Naive thymus-derived CD8-positive, alpha-beta T cell (primary cell): Measurements from ENCODE around the gene CMIP. TPM values are rescaled to one million over a fixed set of nuclear protein-coding genes. Genes with fewer than 3 reads are reported as not detected.

ENCODE experiments used
- ATAC-seq, 2 donors: fragments of 150-1000 bp; cut with Tn5 transposase in 1 of 2; sonication (Bioruptor Pico), chemical (Tn5 transposase) in 1 of 2; 1 replicate in 1 of 2; 2 replicates in 1 of 2; pipeline ENCODE4 v1.10.0; 2021; ENCODE audit warnings: mild to moderate bottlenecking in 2 of 2, moderate library complexity in 2 of 2
- POLR2A ChIA-PET: fragments of 350-600 bp; sonication (Branson Sonifier 250); formaldehyde crosslinking; loops from one replicate; lab custom pipeline; 2021; ENCODE audit warnings: antibody characterized with exemption; lab: Charles Lee
- DNase-seq, 10 donors: peaks; one replicate each; pipeline versions ENCODE4 v3.0.0 to v3.0.0-alpha.2; 2020 to 2022
- H3K27ac Mint-ChIP-seq, 10 donors: one replicate each; pipeline ENCODE4 v1.8.0; 2020 to 2022; ENCODE audit warnings: mild to moderate bottlenecking in 10 of 10, mixed read lengths in 10 of 10, moderate library complexity in 4 of 10, inconsistent platforms in 1 of 10
- H3K27me3 Mint-ChIP-seq, 5 donors: one replicate each; pipeline ENCODE4 v1.8.0; 2021 to 2022; ENCODE audit warnings: mixed read lengths in 5 of 5
- H3K36me3 Mint-ChIP-seq, 3 donors: one replicate each; pipeline ENCODE4 v1.8.0; 2020 to 2022; ENCODE audit warnings: mixed read lengths in 3 of 3, mild to moderate bottlenecking in 2 of 3, inconsistent platforms in 1 of 3
- H3K4me1 Mint-ChIP-seq, 4 donors: one replicate each; pipeline ENCODE4 v1.8.0; 2021 to 2022; ENCODE audit warnings: mixed read lengths in 4 of 4
- H3K4me3 Mint-ChIP-seq, 10 donors: one replicate each; pipeline ENCODE4 v1.8.0; 2020 to 2022; ENCODE audit warnings: mild to moderate bottlenecking in 10 of 10, mixed read lengths in 10 of 10, moderate library complexity in 6 of 10, inconsistent platforms in 1 of 10
- H3K9me3 Mint-ChIP-seq, 9 donors: one replicate each; pipeline ENCODE4 v1.8.0; 2020 to 2022; ENCODE audit warnings: mixed read lengths in 9 of 9, mild to moderate bottlenecking in 3 of 9, inconsistent platforms in 1 of 9, moderate library complexity in 1 of 9
- polyA plus RNA-seq, 3 donors: library from polyadenylated mRNA; unstranded; fragments of 300-500 nt; fragmentation: Illumina TruSeq; gene quantifications; one replicate each; pipeline ENCODE4 v1.2.3, GENCODE V29; 2021
- total RNA-seq, 8 experiments: library from RNA in 2 of 8; stranded (reverse) in 2 of 8; gene quantifications; one replicate each; pipeline ENCODE4 v1.2.3 and lab custom pipeline; 2021 to 2026

The CMIP gene
- total and polyA plus RNA-seq, 5 experiments from 2014 or later = 0.31 to 41.5 (median 1.3) TPM

DNA sequence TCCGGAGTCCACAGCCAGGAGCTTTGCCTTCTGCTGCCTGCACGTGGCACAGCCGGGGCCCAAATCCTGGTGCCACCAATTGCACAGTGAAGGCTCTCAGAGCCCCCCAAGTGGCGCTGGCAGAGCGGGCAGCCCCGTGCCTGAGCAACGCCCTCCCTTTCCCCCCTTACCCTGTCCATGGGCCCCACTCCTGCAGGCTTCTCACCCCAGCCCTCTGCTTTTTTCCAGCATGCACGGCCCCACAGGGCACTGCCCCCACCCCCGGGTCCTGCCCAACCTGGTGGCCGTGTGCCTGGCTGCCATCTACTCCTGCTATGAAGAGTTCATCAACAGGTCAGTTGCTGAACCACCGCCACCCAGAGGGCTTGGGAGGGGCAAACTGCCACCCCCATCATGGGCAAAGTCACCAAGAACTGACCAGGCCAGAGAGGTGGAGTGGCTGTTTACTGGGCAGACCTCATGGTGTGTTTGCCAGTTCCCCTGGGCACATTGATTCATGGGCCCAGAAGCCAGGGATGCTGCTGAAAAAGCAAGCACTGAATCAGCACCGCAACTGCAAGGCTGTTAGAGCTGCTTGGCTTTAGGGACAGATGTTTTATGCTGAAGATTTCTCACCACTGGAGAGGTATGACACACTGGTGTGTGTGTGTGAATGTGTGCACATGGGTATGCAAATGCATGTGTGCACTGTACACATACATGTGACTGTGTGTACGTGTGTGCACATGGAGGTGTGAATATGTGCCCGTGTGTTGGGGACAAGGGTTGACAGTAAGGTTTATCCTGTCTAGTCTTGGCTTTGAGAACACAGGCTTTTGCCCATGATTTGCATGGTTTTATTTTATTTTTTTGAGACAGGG is 227.4 kb downstream of the CMIP start:
- peak overlapping the region in 2 of 10 donors; percentile 53 to 78 for H3K27ac Mint-ChIP-seq
- POLR2A ChIA-PET = no interaction called here
- H3K4me1 Mint-ChIP-seq = peaks cover 0 to 5% (median 0%) of the 10 kb centered on the region in 4 donors
- peaks cover 0 to 2% (median 0%) of the 10 kb centered on the region in 9 donors for H3K9me3 Mint-ChIP-seq
- ATAC-seq (no peak), DNase-seq (no peak)
- no peaks in the 10 kb centered on the region for H3K27me3 Mint-ChIP-seq
- peaks cover 0 to 55% (median 16%) of the 10 kb centered on the region in 3 donors for H3K36me3 Mint-ChIP-seq
- H3K4me3 Mint-ChIP-seq = no peak overlapping the region

DNA sequence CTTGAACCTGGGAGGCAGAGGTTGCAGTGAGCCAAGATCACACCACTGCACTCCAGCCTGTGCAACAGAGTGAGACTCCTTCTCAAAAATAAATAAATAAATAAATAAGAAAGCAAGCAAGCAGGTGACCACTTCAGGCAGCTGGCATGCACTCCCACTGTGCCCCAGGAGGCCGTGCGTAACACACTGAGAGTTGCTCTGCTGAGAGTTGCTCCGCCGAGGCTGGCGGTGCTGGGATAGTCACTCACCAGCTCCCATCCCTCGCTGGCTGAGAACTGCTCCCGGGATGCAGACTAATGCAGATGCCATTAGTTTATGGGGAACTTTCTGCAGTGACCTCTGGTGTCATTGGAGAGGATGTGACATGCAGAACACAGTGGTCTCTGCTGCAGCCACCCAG is 228.8 kb downstream of the CMIP start:
- POLR2A ChIA-PET = no interaction called here
- H3K4me3 Mint-ChIP-seq = no peak overlapping the region
- peaks cover 0 to 64% (median 23%) of the 10 kb centered on the region in 3 donors for H3K36me3 Mint-ChIP-seq
- H3K27me3 Mint-ChIP-seq = no peaks in the 10 kb centered on the region
- no peak for DNase-seq
- H3K9me3 Mint-ChIP-seq = peaks cover 0 to 2% (median 0%) of the 10 kb centered on the region in 9 donors
- peaks cover 0 to 5% (median 2%) of the 10 kb centered on the region in 4 donors for H3K4me1 Mint-ChIP-seq
- ATAC-seq = no peak
- H3K27ac Mint-ChIP-seq = peak overlapping the region in 1 of 10 donors; percentile 50

DNA sequence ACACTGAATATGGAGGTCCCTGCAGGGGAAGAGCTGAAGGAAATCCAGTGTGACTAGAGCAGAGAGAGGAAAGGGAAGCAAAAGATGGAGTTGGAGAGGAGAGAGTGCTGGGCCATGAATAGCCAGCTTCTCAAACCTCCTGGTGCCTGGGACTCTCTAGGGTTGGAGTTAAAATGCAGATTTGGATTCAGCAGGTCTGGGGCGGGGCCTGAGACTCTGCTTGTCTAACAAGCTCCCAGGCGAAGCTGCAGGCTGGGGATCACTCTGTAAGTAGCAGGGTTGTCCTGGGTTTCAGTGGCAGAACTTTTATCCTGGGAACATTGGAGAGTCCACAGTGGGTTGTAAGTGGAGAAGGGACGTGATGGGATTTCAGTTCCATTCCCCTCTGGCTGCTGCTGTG is 231.1 kb downstream of the CMIP start:
- H3K4me3 Mint-ChIP-seq = no peak overlapping the region
- POLR2A ChIA-PET = no interaction called here
- ATAC-seq (no peak), DNase-seq (no peak)
- H3K27ac Mint-ChIP-seq = peak overlapping the region in 1 of 10 donors; percentile 62
- H3K27me3 Mint-ChIP-seq = no peaks in the 10 kb centered on the region
- H3K9me3 Mint-ChIP-seq = no peaks in the 10 kb centered on the region
- peaks cover 0 to 11% (median 6%) of the 10 kb centered on the region in 4 donors for H3K4me1 Mint-ChIP-seq
- peaks cover 5 to 68% (median 19%) of the 10 kb centered on the region in 3 donors for H3K36me3 Mint-ChIP-seq

DNA sequence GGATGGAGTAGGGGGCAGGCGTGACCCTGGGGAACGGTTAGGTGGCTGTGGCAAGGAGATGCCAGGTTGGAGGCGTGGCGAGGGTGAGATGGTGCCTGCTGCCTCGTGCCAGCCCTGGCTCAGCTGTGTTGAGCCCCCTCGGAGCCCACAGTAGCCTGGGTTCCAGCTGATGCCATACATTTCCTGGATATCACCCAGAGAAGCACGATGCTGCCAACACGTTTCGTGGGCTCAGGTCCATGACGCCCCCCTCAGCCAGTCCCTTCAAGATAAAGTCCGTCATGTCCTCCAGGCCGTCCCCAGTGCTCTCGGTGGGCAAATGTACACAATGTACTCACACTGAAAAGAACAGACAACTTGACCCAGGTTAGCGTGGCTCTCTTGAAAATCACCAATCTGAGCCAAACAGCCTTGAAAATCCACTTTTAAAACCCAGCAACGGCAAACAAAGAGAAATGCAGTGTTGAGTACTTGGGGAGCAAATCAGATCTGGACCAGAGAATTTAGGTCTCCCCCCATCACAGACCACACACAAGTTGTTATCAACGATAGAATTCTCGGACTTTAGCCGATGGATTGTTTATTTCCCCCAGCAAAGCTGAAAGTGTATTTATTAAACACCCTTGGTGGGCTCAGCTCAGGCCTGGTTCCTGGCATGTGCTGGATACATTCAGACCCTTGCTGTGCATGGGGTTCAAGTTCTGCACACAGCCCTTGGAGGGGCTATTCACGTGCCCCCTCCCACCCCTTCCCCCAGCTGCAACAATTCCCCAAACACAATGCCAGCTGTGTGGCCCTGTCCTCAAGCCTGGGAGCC is 231.7 kb downstream of the CMIP start:
- POLR2A ChIA-PET = no interaction called here
- DNase-seq (no peak), ATAC-seq (no peak)
- H3K27ac Mint-ChIP-seq = peak overlapping the region in 1 of 10 donors; percentile 88
- H3K9me3 Mint-ChIP-seq = no peaks in the 10 kb centered on the region
- no peak overlapping the region for H3K4me3 Mint-ChIP-seq
- peaks cover 5 to 68% (median 17%) of the 10 kb centered on the region in 3 donors for H3K36me3 Mint-ChIP-seq
- H3K4me1 Mint-ChIP-seq = peaks cover 0 to 15% (median 7%) of the 10 kb centered on the region in 4 donors
- no peaks in the 10 kb centered on the region for H3K27me3 Mint-ChIP-seq

DNA sequence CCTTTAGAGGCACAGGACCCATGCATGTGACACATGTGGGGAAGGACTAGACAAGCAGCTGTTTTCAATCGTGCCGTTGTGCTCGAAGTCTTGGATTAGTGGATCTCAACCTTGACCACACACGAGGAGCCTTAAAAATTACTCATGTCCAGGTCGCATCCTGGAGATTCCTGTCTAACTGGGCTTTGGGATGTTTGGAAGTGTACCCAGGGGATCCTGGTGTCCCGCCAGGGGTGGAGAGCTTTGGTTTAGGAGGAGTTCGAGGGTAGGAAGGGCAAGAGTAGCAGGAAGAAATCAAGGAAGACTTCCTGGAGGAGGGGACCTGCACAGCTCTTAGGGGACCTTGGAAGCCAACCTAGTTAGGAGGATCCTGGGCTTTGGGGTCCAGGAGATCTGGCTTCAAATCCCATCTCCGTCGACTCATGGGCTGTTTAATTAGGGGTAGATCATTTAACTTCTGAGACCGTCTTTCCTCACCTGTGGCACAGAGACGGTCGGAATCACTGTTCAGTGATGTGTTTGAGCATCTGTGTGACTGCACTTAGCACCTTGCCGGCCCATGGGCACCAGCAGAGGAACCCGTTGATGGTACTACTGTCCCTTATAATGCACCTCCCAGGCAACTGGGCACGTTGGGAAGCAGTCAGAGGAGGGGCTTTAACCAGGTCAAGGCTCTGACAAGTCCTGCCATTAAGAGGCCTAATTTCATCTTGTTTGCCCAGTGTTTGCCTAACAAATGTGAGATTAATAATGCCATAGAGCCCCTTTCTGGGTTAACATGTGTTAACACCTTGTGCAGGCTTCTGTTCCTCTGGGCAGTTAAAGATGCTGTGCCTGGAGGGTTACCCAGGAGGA is 232.5 kb downstream of the CMIP start:
- ATAC-seq (no peak), DNase-seq (no peak)
- peaks cover 5 to 70% (median 17%) of the 10 kb centered on the region in 3 donors for H3K36me3 Mint-ChIP-seq
- peak overlapping the region in 4 of 10 donors; percentile 8 to 88 (median 38) for H3K27ac Mint-ChIP-seq
- H3K4me1 Mint-ChIP-seq = peaks cover 0 to 16% (median 8%) of the 10 kb centered on the region in 4 donors
- no peaks in the 10 kb centered on the region for H3K27me3 Mint-ChIP-seq
- H3K4me3 Mint-ChIP-seq = no peak overlapping the region
- POLR2A ChIA-PET = no interaction called here
- H3K9me3 Mint-ChIP-seq = no peaks in the 10 kb centered on the region

DNA sequence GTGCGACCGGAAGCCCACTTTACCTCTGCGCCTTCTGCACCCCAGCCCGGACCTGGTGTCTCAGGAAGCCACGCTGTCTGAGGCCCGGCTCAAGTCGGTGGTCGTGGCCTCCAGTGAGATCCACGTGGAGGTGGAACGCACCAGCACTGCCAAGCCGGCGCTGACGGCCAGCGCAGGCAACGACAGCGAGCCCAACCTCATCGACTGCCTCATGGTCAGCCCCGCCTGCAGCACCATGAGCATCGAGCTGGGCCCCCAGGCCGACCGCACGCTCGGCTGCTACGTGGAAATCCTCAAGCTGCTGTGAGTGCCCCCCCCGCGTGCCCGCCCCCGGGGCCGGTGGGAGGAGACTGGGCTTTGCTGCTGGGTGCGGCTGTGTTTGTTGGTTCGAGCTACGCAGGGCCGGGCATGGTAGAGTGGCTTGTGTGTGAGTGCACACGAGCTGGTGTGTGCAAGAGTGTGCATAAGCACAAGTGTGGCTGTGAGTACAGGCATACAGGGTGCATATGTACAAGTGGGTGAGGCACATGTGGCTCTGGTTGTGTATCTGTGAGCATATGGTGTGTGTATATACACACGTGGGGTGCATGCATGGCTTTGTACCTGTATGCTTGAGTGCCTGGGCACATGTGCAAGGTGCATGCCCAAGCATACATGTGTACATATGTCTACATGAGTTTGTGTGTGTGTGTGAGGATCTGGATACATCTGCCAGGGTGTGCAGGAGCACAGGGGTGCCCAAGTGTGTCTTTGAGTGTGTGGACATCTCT is 233.9 kb downstream of the CMIP start:
- peak overlapping the region in 4 of 10 donors; percentile 16 to 62 (median 35) for H3K27ac Mint-ChIP-seq
- H3K36me3 Mint-ChIP-seq = peaks cover 5 to 66% (median 14%) of the 10 kb centered on the region in 3 donors
- H3K4me3 Mint-ChIP-seq = peak overlapping the region in 2 of 10 donors; percentile 16 to 24
- ATAC-seq (no peak), DNase-seq (no peak)
- POLR2A ChIA-PET = interaction anchor here (1.1 kb wide), 1 partner anchor 19 kb away, joined by 3 read pairs; no protein-coding TSS in a partner anchor
- H3K27me3 Mint-ChIP-seq = no peaks in the 10 kb centered on the region
- no peaks in the 10 kb centered on the region for H3K9me3 Mint-ChIP-seq
- H3K4me1 Mint-ChIP-seq = peaks cover 0 to 15% (median 9%) of the 10 kb centered on the region in 4 donors

DNA sequence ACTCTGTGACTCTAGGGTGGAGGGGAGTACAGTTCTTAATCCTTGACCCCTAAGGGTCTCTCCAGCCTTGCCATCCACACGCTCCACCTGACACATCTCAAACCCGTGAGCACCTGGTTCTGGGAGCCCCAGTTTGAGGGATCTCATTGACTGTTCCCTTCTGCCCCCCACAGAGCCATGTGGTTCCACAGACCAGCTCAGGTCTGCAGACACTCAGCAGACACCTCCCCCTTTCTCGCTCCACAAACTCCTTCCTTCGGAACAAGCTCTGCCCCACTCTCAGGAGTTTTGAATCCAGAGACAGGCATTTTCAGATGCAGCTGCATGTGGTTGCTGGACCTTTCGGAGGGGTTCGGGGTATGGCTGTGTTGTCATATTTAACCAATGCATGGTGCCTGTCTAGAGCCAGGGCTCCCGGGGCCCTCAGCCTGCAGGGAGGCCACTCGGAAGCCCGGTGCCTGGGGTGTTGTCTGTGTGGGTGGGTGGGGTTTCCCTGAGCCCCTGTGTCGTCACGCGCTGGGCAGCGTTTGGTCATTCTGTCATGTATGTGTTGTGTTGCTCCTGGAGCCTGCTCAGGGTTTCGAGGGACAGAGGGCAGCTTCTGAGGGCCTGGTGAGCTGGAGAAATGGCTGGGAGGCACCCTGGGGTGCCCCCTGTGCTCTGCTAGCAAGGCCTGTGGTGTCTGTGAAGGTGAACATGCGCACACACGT is 235.3 kb downstream of the CMIP start:
- POLR2A ChIA-PET = interaction anchor here (1.1 kb wide), 1 partner anchor 21 kb away, joined by 3 read pairs; no protein-coding TSS in a partner anchor
- ATAC-seq (no peak), DNase-seq (no peak)
- Mint-ChIP-seq H3K4me1 (peaks cover 0 to 15% (median 11%) of the 10 kb centered on the region in 4 donors), H3K36me3 (peaks cover 5 to 57% (median 14%) of the 10 kb centered on the region in 3 donors), H3K27ac (peak overlapping the region in 3 of 10 donors; percentile 11 to 48 (median 18)), H3K27me3 (no peaks in the 10 kb centered on the region), H3K9me3 (no peaks in the 10 kb centered on the region), H3K4me3 (no peak overlapping the region)

DNA sequence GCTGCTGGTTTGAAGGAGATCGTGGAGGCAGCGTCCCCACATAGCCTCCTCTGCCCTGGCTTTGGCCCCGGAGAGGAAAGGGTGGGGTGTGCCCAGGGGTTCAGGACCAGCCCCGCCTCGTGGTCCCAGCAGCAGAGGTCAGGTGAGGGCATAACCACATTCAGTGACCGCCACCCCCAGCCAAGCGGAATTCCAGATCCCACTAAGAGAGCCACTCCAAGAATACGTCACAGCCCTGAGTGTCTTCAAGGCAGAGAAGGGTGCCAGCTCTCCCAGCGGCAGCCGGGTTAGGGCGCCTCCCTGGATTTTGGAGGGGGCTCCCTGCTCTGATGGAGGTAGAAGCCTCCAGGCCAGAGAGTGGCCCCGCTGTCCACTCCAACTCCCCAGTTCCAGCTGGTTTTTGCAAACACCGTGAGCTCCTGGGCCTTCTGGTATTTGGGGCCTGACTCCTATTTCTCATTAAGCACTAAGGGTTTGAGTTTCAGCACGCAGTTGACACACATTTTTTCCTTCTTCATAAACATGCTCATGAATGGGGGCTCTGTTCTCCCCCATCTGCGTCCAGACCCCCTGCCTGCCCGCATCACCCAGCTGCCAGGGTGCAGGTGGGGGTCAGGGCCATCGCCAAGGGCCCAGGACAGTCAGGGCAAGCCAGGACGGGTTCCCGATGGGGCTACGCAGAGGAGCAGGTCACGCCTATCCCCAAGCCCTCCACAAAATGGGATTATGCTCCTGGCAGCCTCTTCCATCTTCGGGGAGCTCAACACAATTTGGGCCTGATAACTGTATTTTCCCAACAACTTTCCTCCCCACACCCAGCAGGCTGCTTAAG is 236.1 kb downstream of the CMIP start:
- no peak for DNase-seq
- POLR2A ChIA-PET = no interaction called here

DNA sequence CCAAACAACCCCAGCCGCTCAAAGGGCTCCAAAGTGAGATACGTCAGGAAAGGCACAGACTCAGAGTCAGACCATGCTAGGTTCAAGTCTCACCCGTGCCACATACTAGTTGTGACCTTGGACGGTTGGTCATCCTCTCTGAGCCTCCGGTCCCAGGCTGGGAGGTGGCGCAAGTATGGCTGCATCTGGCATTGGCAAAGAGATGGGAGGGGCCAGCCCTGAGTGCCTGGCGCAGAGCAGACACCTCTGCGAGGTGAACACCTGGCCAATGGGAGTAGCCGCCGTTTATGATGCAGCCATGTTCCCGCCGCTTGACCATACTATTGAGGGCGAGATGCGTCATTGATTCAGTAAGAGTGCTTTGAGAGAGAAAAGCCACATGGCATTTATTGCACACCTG is 236.7 kb downstream of the CMIP start:
- peak overlapping the region in 2 of 10 donors; percentile 17 to 43 for H3K27ac Mint-ChIP-seq
- no peak overlapping the region for H3K4me3 Mint-ChIP-seq
- H3K9me3 Mint-ChIP-seq = no peaks in the 10 kb centered on the region
- ATAC-seq (no peak), DNase-seq (no peak)
- H3K4me1 Mint-ChIP-seq = peaks cover 3 to 18% (median 14%) of the 10 kb centered on the region in 4 donors
- H3K36me3 Mint-ChIP-seq = peaks cover 5 to 52% (median 9%) of the 10 kb centered on the region in 3 donors
- POLR2A ChIA-PET = no interaction called here
- no peaks in the 10 kb centered on the region for H3K27me3 Mint-ChIP-seq

More for the DNA sequence above, 236.1 kb downstream of the CMIP start:
- Mint-ChIP-seq H3K9me3 (no peaks in the 10 kb centered on the region), H3K36me3 (peaks cover 5 to 53% (median 11%) of the 10 kb centered on the region in 3 donors), H3K4me1 (peaks cover 0 to 15% (median 11%) of the 10 kb centered on the region in 4 donors), H3K27me3 (no peaks in the 10 kb centered on the region), H3K4me3 (no peak overlapping the region), H3K27ac (peak overlapping the region in 1 of 10 donors; percentile 17)
- ATAC-seq = no peak

DNA sequence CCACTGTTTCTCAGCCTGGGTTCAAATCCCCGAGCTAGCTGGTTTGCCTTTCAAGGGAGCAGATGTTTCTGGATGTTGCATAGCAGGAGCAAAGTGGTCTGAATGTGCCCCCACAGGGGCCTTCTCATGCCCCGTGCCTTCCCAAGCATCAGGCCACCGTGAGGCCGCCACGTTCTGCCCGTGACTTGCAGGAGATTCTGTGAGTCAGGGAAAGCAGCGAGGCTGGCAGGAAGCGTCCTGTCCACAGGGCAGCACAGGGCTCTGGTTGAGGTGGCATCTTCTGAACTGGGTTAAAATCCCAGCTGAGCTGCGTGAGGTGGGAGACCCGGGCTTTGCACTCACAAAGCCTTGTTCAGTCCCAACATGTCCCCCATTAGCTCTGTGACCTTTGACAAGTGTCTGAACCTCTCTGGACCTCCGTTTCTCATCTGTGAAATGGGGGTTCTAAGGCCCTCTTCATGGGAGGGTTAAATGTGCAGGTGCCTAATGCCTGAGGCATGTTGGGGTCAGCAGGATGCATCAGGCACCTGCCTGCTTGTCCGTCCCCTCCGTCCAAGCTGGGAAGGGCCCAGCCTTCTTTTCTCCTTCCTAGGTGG is 239.7 kb downstream of the CMIP start:
- H3K27ac Mint-ChIP-seq = peak overlapping the region in 1 of 10 donors; percentile 19
- no peak for ATAC-seq
- no peaks in the 10 kb centered on the region for H3K27me3 Mint-ChIP-seq
- POLR2A ChIA-PET = no interaction called here
- DNase-seq = no peak
- peaks cover 5 to 34% (median 12%) of the 10 kb centered on the region in 4 donors for H3K4me1 Mint-ChIP-seq
- peaks cover 0 to 33% (median 7%) of the 10 kb centered on the region in 3 donors for H3K36me3 Mint-ChIP-seq
- no peaks in the 10 kb centered on the region for H3K9me3 Mint-ChIP-seq
- no peak overlapping the region for H3K4me3 Mint-ChIP-seq
